Fibroblast of mammary gland (primary cell): ENCODE data around the gene UQCRHL.

Experiments
- DNase-seq: peaks from one replicate; pipeline ENCODE4 v3.0.0-alpha.2; 2010; ENCODE audit warnings: low read depth
- H3K4me3 ChIP-seq: 2 replicates; pipeline ENCODE4 v1.5.1; 2011; ENCODE audit warnings: low read depth, mild to moderate bottlenecking, low read length, moderate library complexity; ENCODE audit not compliant: control insufficient read depth
- CTCF ChIP-seq: conservative IDR thresholded peaks from 2 replicates; pipeline ENCODE4 v1.5.1; 2011; ENCODE audit warnings: low read depth, low read length, inconsistent platforms; ENCODE audit not compliant: control insufficient read depth, insufficient read depth

The UQCRHL gene

GRCh38 chr1:15764269-15764764, 43.1 kb downstream of the UQCRHL start:
- TF ChIP-seq CTCF, result no peak
- DNase-seq, result no peak
- H3K4me3 ChIP-seq, result no peak overlapping the region

DNA sequence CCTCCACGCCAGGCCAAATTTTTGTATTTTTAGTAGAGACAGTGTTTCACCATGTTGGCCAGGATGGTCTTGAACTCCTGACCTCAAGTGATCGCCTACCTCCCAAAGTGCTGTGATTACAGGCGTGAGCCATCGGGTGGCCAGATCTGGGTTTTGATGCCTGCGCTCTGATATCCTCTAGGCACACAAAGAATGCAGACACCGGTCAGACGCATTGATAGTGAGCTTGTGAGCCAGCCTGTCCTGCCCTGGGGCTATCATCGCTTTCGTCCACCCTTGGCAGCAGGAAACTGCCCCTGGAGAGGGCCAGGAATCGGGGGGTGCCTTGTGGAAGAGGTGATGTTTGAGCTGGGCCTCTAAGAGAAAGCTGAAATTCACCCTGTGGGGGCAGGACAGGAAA, 44.9 kb downstream of the UQCRHL start:
- TF ChIP-seq CTCF, result no peak
- DNase-seq, result no peak
- no peak overlapping the region for H3K4me3 ChIP-seq

GRCh38 chr1:15761366-15762128, 45.9 kb downstream of the UQCRHL start:
- TF ChIP-seq CTCF, result no peak
- no peak for DNase-seq
- no peak overlapping the region for H3K4me3 ChIP-seq

- H3K4me3 ChIP-seq, result peak overlapping the region; percentile 31
- peak; percentile 85 for DNase-seq
- TF ChIP-seq CTCF, result no peak
Observed at GRCh38 chr1:15760520-15761211, 46.8 kb downstream of the UQCRHL start.

DNA sequence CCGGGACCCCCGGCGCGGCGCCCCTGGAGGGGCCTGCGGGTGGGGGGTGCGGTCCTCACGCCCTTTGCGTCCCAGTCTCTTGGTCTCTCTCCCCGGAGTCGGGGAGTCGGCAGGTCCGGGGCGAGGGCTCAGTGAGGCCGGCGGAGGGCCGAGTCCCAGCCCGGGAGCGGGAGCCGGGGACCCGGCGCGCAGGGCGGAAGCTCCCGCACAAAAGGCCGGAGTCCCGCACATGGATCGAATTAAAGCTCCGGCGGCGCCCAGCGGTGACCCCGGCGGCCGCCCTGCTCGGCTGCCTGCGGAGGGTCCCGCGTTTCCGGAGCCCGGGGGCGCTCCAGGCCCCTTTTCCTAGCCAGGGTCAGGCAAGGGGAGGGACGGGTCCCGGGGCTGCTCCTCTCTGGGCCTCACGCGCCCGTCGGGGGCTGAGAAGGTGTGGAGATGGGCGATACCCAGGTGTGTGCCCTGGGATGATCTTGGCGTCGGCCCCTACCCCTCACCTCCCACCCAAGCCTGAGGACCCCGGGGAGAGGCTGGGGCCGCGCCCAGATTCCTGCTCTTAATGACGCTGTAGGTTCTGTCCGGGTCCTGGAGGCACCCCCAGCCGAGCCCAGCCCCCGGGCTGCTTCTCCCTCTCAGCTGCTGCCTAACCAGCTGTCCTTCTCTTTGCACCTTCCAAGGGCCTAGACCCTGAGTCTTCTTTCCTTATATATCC, 48.3 kb downstream of the UQCRHL start:
- H3K4me3 ChIP-seq, result peak overlapping the region; percentile 59
- no peak for TF ChIP-seq CTCF
- DNase-seq, result no peak

- no peak for DNase-seq
- TF ChIP-seq CTCF, result no peak
- H3K4me3 ChIP-seq, result peak within 1 kb of the TSS; percentile 59
Observed at GRCh38 chr1:15758343-15758931, 49.0 kb downstream of the UQCRHL start, which contains the start of gene FBLIM1. Gene FBLIM1 (plus strand): TSS chr1:15758795. CDS start chr1:15764984, 6,189 bp downstream.
